Endothelial cell of umbilical vein (primary cell): ENCODE measurements around the gene PNPLA2. TPM values are rescaled to one million over a fixed set of nuclear protein-coding genes. Genes with fewer than 3 reads are reported as not detected.

Experiments
- BruUV-seq: library from RNA; stranded (reverse); fragments of 400-500 nt; replicated peaks from 2 replicates; lab custom pipeline; 2021; lab: Mats Ljungman, UMichigan
- CTCF ChIA-PET: fragments of 300-600, 350-600 bp; sonication (Branson Sonifier 250); formaldehyde crosslinking; loops from one replicate; lab custom pipeline; 2021; ENCODE audit warnings: antibody characterized with exemption, inconsistent platforms; lab: Charles Lee
- POLR2A ChIA-PET: fragments of 300-600, 350-600 bp; sonication (Branson Sonifier 250); formaldehyde crosslinking; loops from one replicate; lab custom pipeline; 2021; ENCODE audit warnings: antibody characterized with exemption, inconsistent platforms; lab: Charles Lee
- DNase-seq: peaks from one replicate; pipeline ENCODE4 v3.0.0-alpha.2; 2011; ENCODE audit warnings: low read depth, low spot score
- FAIRE-seq: peaks from 2 replicates; lab custom pipeline; 2011; peaks lifted over from hg19 to GRCh38; lab: Jason Lieb, UNC
- H2AFZ ChIP-seq: 2 replicates; pipeline ENCODE4 v1.6.0; 2012; ENCODE audit warnings: low read depth, low read length, control low read depth, inconsistent platforms
- H3K27ac ChIP-seq: 2 replicates; pipeline ENCODE4 v1.5.1; 2011; ENCODE audit warnings: low read depth, mild to moderate bottlenecking, control low read depth, low read length, moderate library complexity; ENCODE audit not compliant: insufficient read depth
- H3K27me3 ChIP-seq, 2 experiments: 2 replicates each; pipeline versions ENCODE4 v1.6.0 to v1.6.1; 2011; ENCODE audit warnings: low read length in 2 of 2, mixed read lengths in 1 of 2; ENCODE audit not compliant: control insufficient read depth in 2 of 2, insufficient read depth in 2 of 2
- H3K36me3 ChIP-seq, 2 experiments: 2 replicates in 1 of 2; 3 replicates in 1 of 2; pipeline ENCODE4 v1.5.1; 2011; ENCODE audit warnings: low read length in 2 of 2, mild to moderate bottlenecking in 1 of 2, moderate library complexity in 1 of 2; ENCODE audit not compliant: control insufficient read depth in 2 of 2, insufficient read depth in 2 of 2; ENCODE audit errors: extremely low read depth in 1 of 2
- H3K4me1 ChIP-seq: 3 replicates; pipeline ENCODE4 v1.5.1; 2011; ENCODE audit warnings: mild to moderate bottlenecking, low read length; ENCODE audit not compliant: control insufficient read depth, insufficient read depth; ENCODE audit errors: extremely low read depth
- H3K4me2 ChIP-seq: 2 replicates; pipeline ENCODE4 v1.6.1; 2011; ENCODE audit warnings: low read length, control low read depth, mixed read lengths; ENCODE audit not compliant: insufficient read depth
- H3K4me3 ChIP-seq, 3 experiments: fragments of 200-600 bp in 1 of 3; sonication (generic), shearing (Covaris generic) in 1 of 3; replicated peaks in 1 of 3; 2 replicates each; pipeline ENCODE4 v1.5.1; 2011 to 2016; ENCODE audit warnings: control low read depth in 3 of 3, low read length in 3 of 3, mild to moderate bottlenecking in 2 of 3, inconsistent platforms in 1 of 3, low read depth in 1 of 3, moderate library complexity in 1 of 3; ENCODE audit not compliant: insufficient read depth in 1 of 3
- H3K79me2 ChIP-seq: 2 replicates; pipeline ENCODE4 v1.6.0; 2012; ENCODE audit warnings: low read length, inconsistent platforms; ENCODE audit not compliant: control insufficient read depth, insufficient read depth
- H3K9ac ChIP-seq: replicated peaks from 2 replicates; pipeline ENCODE3; 2011; ENCODE audit warnings: low read length, control low read depth; ENCODE audit not compliant: insufficient read depth; ENCODE audit errors: extremely low read depth
- H3K9me1 ChIP-seq: replicated peaks from 3 replicates; pipeline ENCODE4 v1.6.0; 2011; ENCODE audit warnings: mild to moderate bottlenecking, low read length; ENCODE audit not compliant: control insufficient read depth, insufficient read depth; ENCODE audit errors: extremely low read depth
- H3K9me3 ChIP-seq: replicated peaks from 2 replicates; pipeline ENCODE4 v1.5.1; 2012; ENCODE audit warnings: low read length, inconsistent platforms; ENCODE audit not compliant: control insufficient read depth, insufficient read depth
- H4K20me1 ChIP-seq: replicated peaks from 2 replicates; pipeline ENCODE3; 2011; ENCODE audit warnings: mild to moderate bottlenecking, low read length; ENCODE audit not compliant: control insufficient read depth, insufficient read depth; ENCODE audit errors: extremely low read depth
- CTCF ChIP-seq, 2 donors: IDR thresholded peaks; 1 replicate in 1 of 2; 2 replicates in 1 of 2; pipeline ENCODE4 v1.5.1; 2011; ENCODE audit warnings: low read length in 2 of 2, mild to moderate bottlenecking in 2 of 2, moderate library complexity in 2 of 2, control low read depth in 1 of 2, inconsistent platforms in 1 of 2, low read depth in 1 of 2; ENCODE audit not compliant: insufficient read depth in 1 of 2; ENCODE audit errors: extremely low read depth in 1 of 2
- EZH2 ChIP-seq: IDR thresholded peaks from 2 replicates; pipeline ENCODE4 v1.6.1; 2012; ENCODE audit warnings: borderline replicate concordance, low read depth, mild to moderate bottlenecking, moderate library complexity, low read length, inconsistent platforms; ENCODE audit not compliant: severe bottlenecking
- FOS ChIP-seq: IDR thresholded peaks from 2 replicates; pipeline ENCODE4 v1.6.1; 2011; ENCODE audit warnings: mild to moderate bottlenecking, low read length, moderate library complexity, borderline replicate concordance; ENCODE audit not compliant: insufficient read depth
- GATA2 ChIP-seq: IDR thresholded peaks from 2 replicates; pipeline ENCODE4 v1.7.0; 2011; ENCODE audit warnings: low read depth, mild to moderate bottlenecking, moderate library complexity, mixed read lengths, low read length; ENCODE audit not compliant: insufficient read length, insufficient read depth
- JUN ChIP-seq: IDR thresholded peaks from 2 replicates; pipeline ENCODE4 v1.6.1; 2011; ENCODE audit warnings: borderline replicate concordance, low read depth; ENCODE audit not compliant: insufficient read length, insufficient read depth
- MAX ChIP-seq: IDR thresholded peaks from 2 replicates; pipeline ENCODE4 v1.6.1; 2011; ENCODE audit not compliant: insufficient read depth, insufficient read length
- MYC ChIP-seq: IDR thresholded peaks from one replicate; pipeline ENCODE4 v1.6.1; 2011; ENCODE audit warnings: mild to moderate bottlenecking, low read depth, low read length
- POLR2A ChIP-seq: IDR thresholded peaks from 2 replicates; pipeline ENCODE4 v1.6.1; 2012; ENCODE audit warnings: low read depth, mild to moderate bottlenecking, control low read depth, low read length
- POLR2AphosphoS5 ChIP-seq: IDR thresholded peaks from 2 replicates; pipeline ENCODE4 v1.6.1; 2012; ENCODE audit warnings: low read depth, mild to moderate bottlenecking, control low read depth, low read length, moderate library complexity; ENCODE audit not compliant: insufficient read depth
- dilution Hi-C: fragments of 300-500 bp; cut with MboI; formaldehyde crosslinking; loops from one replicate; pipeline ENCODE4 v1.15.0; 2019; ENCODE audit warnings: low sequenced_read_pairs; ENCODE audit not compliant: extremely low pct_ligation_motif_present
- intact Hi-C: fragments of 100-400 bp; cut with micrococcal nuclease; formaldehyde crosslinking; loops from one replicate; pipeline ENCODE4 v1.10.0; 2022
- polyA plus RNA-seq, 4 experiments: library from polyadenylated mRNA; depleted of rRNA in 3 of 4; stranded (reverse) in 3 of 4; unstranded in 1 of 4; fragments of >200 nt; gene quantifications; 2 replicates each; pipeline versions ENCODE4 v1.2.1 to v1.2.3, GENCODE V29; 2011 to 2012; ENCODE audit warnings: missing spikeins in 1 of 4
- total RNA-seq: library from RNA; stranded (reverse); gene quantifications from 2 replicates; pipeline ENCODE4 v1.2.3, GENCODE V29; 2021

The PNPLA2 gene
- total and polyA plus RNA-seq, 2 donors (not counting 3 experiments of a cell fraction or from before 2014, with no cell fraction given) = 73.1 to 75.6 TPM

DNA sequence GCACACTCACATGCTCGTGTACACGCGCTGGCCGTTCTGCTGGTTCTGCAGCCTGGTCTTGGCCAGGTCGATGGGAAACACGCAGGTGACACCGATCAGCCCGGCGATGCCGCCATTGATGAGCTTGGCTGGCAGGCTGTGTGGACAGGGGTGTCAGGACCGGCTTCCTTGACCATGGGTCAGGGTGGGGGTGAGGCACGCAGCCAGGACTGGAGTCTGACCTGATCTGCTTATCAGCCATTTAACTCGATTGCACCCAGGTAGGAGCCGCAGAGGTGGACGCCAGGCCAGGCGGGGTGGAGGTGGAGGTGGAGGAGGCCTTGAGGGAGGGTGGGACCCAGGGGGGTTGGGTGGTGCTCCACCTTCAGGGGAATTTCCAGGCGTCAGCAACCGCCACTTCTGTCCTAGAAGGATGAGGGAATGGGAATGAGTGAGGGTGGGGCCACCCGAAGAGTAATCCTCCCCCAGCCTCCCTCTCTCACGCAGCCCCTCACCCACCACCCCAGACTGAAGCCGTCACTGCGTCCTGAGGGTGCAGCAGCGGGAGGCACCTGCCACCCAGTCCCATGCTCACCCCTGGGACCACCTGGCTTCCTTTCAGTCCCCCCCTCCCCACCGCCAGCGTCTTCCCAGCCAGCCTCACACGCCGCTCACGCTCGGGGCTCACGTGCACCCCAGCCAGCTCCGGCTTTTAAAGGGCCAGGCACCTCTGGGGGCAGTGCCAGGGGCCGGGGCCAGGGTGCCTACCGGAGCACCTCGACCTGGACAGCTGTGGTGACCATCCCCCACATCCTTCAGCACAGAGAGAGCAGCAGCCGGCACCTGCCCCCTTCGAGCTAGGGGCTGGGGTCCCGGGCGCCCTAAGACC is 23.7 kb upstream of the PNPLA2 start:
- intact Hi-C loops = no loop called here
- H3K9me3 ChIP-seq = no peaks in the 10 kb centered on the region
- no peaks in the 10 kb centered on the region for H3K27me3 ChIP-seq
- H3K4me2 ChIP-seq = no peak overlapping the region
- FAIRE-seq (no peak), DNase-seq (no peak)
- no peak overlapping the region for H2AFZ ChIP-seq
- no peaks in the 10 kb centered on the region for H4K20me1 ChIP-seq
- ChIA-PET CTCF (interaction anchor here (2.0 kb wide), 1 partner anchor 11 kb away, joined by 9 read pairs; no protein-coding TSS in a partner anchor), POLR2A (no interaction called here)
- H3K9me1 ChIP-seq = no peaks in the 10 kb centered on the region
- H3K36me3 ChIP-seq = peaks cover 0 to 5% of the 10 kb centered on the region in 2 experiments
- peaks cover 14% of the 10 kb centered on the region for H3K4me1 ChIP-seq
- BruUV-seq = no TSS peak
- no peak overlapping the region for H3K9ac ChIP-seq
- H3K27ac ChIP-seq = no peak overlapping the region
- H3K79me2 ChIP-seq = peaks cover 11% of the 10 kb centered on the region
- no peak overlapping the region for H3K4me3 ChIP-seq
- TF ChIP-seq POLR2A (no peak), POLR2AphosphoS5 (no peak), MAX (no peak), EZH2 (no peak), MYC (no peak), FOS (no peak), GATA2 (no peak), JUN (no peak), CTCF (IDR thresholded peaks at IDR 0.05; ENCODE audit: extremely low read depth in 1 of 2, insufficient read depth in 1 of 2, low read depth in 1 of 2, low read length in 2 of 2) (no peak)
- dilution Hi-C loops = no loop called here
